DND-41 (cell line): Measurements from ENCODE around the gene RBM19.

Experiments used
- CTCF ChIP-seq: IDR thresholded peaks from 2 replicates; pipeline ENCODE4 v1.5.1; 2012; ENCODE audit warnings: borderline replicate concordance, low read length, moderate library complexity, mild to moderate bottlenecking; ENCODE audit not compliant: poor library complexity, severe bottlenecking; ENCODE audit errors: extremely low read depth
- EZH2 ChIP-seq: IDR thresholded peaks from 3 replicates; pipeline ENCODE4 v1.6.1; 2012; ENCODE audit warnings: borderline replicate concordance, low read depth, mild to moderate bottlenecking, moderate library complexity, low read length, inconsistent platforms; ENCODE audit not compliant: severe bottlenecking

DNA sequence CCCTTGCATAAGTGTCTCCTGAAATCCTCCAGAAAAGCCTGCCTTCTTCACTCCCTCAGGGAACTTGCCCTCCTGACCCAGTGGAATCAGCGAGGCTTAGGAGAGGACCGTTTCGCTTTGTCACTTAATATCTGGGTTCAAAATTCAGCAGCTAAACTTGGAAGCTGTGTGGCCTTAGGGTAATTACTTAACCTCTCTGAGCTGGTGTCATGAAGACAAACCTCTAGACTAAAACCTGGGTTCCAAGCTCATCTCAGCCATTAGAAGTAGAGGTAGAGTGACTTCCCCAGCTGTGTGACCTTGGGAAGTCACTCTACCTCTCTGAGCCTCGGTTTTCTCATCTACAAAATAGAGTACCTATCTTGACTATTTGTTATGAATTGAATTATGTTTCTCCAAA is 18.3 kb upstream of the RBM19 start:
- TF ChIP-seq EZH2: no peak
- TF ChIP-seq CTCF: no peak
